Testis (tissue), 3 donors: ENCODE measurements around the gene SLC13A4. TPM values are rescaled to one million over a fixed set of nuclear protein-coding genes. Genes with fewer than 3 reads are reported as not detected.
A peak's percentile ranks its signal among the peaks of the same experiment; 100 is the strongest.

Experiments
- DNase-seq: peaks from one replicate; pipeline ENCODE4 v3.0.0-alpha.2; 2019
- H3K27ac ChIP-seq, 2 donors: fragments of 200-600 bp; sonication (generic); one replicate each; pipeline ENCODE4 v1.5.1; 2019
- H3K27me3 ChIP-seq: fragments of 200-600 bp; sonication (generic); one replicate; pipeline ENCODE4 v1.5.1; 2019
- H3K36me3 ChIP-seq: fragments of 200-600 bp; sonication (generic); one replicate; pipeline ENCODE4 v1.5.1; 2017; ENCODE audit warnings: low read depth; ENCODE audit errors: missing control alignments
- H3K4me1 ChIP-seq: fragments of 200-600 bp; sonication (generic); one replicate; pipeline ENCODE4 v1.5.1; 2019
- H3K4me3 ChIP-seq, 2 donors: fragments of 200-600 bp; sonication (generic); one replicate each; pipeline ENCODE4 v1.5.1; 2017 to 2019
- H3K9me3 ChIP-seq: fragments of 200-600 bp; sonication (generic); one replicate; pipeline ENCODE4 v1.5.1; 2017
- POLR2A ChIP-seq: fragments of 450-650 bp; IDR thresholded peaks from one replicate; pipeline ENCODE4 v1.6.1; 2017; ENCODE audit warnings: antibody characterized with exemption, mild to moderate bottlenecking, moderate library complexity
- WGBS, 2 donors: methylation state at CpG; one replicate each; pipeline ENCODE4 v1.1.5; 2018; 5-methylcytosine and 5-hydroxymethylcytosine counted together
- intact Hi-C: fragments of 100-400 bp; cut with DNase I; formaldehyde crosslinking; loops from one replicate; pipeline ENCODE4 v1.15.1; 2023; ENCODE audit warnings: low total_unique reads
- polyA plus RNA-seq: library from polyadenylated mRNA; stranded (reverse); fragments of 350-450 nt; fragmentation: Illumina TruSeq; extraction: RNeasy Lipid Tissue Mini Kit (QIAGEN cat#74804); gene quantifications from one replicate; pipeline ENCODE4 v1.2.3, GENCODE V29; 2014; ENCODE audit warnings: low read depth, low replicate concordance; ENCODE audit not compliant: insufficient read depth
- total RNA-seq, 2 donors: library from RNA; depleted of rRNA; stranded (reverse); fragments of >200 nt; gene quantifications; one replicate each; pipeline ENCODE4 v1.2.3, GENCODE V29; 2016
- TF ChIP-seq, protein P1 (sequence below), 3 experiments: fragments of 450-650 bp in 2 of 3; fragments of 200-600 bp in 1 of 3; sonication (generic) in 1 of 3; IDR thresholded peaks; one replicate each; pipeline ENCODE4 v1.5.1; 2016 to 2019; ENCODE audit warnings: antibody characterized with exemption in 3 of 3, mild to moderate bottlenecking in 2 of 3, moderate library complexity in 1 of 3

Gene SLC13A4
- total and polyA plus RNA-seq, 3 donors from 2014 or later, result 19.0 to 34.6 (median 33.0) TPM

DNA sequence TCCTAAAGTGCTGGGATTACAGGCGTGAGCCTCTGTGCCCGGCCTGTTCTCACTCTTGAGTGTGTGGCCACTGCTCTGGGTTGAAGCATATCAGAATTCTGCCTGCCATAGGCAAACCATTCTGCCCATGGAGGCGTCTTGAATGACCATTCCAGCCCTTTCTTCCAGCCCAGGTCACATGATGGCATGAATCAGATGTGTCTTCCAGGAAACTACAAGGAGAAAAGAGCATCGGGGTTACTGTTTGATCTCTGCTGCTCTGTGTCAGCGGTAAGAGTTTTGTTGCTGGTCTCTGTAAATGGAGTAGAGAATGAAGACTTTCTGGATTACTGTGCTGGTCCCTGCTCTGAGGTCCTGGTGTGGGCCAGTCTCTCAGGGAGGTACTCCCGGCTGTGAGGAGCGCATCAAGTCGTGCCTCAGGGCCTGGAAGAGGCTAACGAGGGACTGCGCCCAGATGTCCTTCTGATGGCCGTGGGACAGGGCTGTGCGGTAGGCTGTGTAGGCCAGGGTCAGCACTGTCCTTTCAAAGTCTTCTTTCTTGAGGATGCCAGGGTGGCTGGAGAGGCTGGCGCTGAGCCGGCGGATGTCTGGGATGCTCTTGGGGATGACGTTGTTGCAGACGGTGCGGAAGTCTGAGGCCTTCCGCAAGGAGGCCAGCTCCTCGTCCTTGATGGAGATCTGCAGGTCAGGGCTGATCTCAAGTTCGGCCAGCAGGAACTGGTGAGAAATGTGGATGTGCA lies 5.8 kb upstream of the SLC13A4 start:
- Histone ChIP-seq H3K36me3 (no peaks in the 10 kb centered on the region), H3K27ac (no peak overlapping the region), H3K27me3 (no peaks in the 10 kb centered on the region), H3K4me1 (no peaks in the 10 kb centered on the region), H3K9me3 (no peaks in the 10 kb centered on the region), H3K4me3 (no peak overlapping the region)
- intact Hi-C loops, result no loop called here
- 93 to 94% methylated on average over 17 to 21 of the region's 21 CpGs for WGBS, 2 donors
- no peak for DNase-seq
- no peak for TF ChIP-seq POLR2A
- TF ChIP-seq, protein P1, sequence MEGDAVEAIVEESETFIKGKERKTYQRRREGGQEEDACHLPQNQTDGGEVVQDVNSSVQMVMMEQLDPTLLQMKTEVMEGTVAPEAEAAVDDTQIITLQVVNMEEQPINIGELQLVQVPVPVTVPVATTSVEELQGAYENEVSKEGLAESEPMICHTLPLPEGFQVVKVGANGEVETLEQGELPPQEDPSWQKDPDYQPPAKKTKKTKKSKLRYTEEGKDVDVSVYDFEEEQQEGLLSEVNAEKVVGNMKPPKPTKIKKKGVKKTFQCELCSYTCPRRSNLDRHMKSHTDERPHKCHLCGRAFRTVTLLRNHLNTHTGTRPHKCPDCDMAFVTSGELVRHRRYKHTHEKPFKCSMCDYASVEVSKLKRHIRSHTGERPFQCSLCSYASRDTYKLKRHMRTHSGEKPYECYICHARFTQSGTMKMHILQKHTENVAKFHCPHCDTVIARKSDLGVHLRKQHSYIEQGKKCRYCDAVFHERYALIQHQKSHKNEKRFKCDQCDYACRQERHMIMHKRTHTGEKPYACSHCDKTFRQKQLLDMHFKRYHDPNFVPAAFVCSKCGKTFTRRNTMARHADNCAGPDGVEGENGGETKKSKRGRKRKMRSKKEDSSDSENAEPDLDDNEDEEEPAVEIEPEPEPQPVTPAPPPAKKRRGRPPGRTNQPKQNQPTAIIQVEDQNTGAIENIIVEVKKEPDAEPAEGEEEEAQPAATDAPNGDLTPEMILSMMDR (IDR thresholded peaks at IDR 0.05), result no peak

DNA sequence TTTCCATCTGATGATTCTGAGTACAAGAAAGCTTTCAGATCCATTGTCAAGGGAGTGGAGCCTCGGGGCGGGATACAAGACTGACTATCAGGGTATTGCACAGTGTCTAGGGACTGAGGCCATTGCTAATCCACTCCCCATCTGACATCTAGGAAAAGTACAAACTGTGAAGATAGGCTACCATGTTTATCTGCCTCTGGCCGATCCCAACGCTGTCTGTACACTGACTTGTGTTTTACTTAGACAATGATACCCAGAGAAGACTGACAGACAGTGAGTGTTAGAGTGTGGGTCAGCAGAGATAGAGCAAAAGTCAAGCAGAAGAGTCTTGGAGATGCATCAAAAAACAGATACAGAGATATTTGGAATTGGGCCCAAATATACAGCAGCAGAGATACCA lies 3.1 kb upstream of the SLC13A4 start:
- intact Hi-C loops, result no loop called here

DNA sequence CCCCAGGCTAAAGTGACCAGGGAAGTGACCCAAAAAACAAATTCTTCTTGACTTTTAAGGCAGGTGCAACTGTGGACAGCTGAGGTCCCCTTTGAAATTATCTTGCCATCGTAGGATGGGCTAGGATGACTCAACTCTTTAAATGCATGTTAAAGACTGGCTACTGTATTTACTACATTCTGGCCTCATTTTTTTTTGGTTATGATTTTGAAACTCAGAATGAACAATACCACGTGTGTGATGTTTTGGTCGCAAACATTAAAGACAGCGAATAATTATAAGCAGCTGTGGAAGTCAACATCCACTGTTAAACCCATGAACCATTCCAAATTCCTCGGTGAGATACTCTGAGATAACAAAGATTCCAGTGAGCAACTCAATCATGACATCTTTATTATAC lies 1.2 kb upstream of the SLC13A4 start:
- intact Hi-C loops, result no loop called here
- Histone ChIP-seq H3K36me3 (no peaks in the 10 kb centered on the region), H3K9me3 (no peaks in the 10 kb centered on the region), H3K27me3 (no peaks in the 10 kb centered on the region), H3K27ac (no peak overlapping the region), H3K4me3 (no peak overlapping the region), H3K4me1 (peaks cover 10% of the 10 kb centered on the region)
- 72 to 88% methylated on average over 5 of the region's 5 CpGs for WGBS, 2 donors
- no peak for DNase-seq
- no peak for TF ChIP-seq POLR2A
- TF ChIP-seq, protein P1 (IDR thresholded peaks at IDR 0.05), result no peak

More for the DNA sequence above, 3.1 kb upstream of the SLC13A4 start:
- WGBS, 2 donors, result 74 to 88% methylated on average over 4 of the region's 4 CpGs
- Histone ChIP-seq H3K9me3 (no peaks in the 10 kb centered on the region), H3K27me3 (no peaks in the 10 kb centered on the region), H3K27ac (no peak overlapping the region), H3K36me3 (no peaks in the 10 kb centered on the region), H3K4me1 (peaks cover 10% of the 10 kb centered on the region), H3K4me3 (no peak overlapping the region)
- TF ChIP-seq, protein P1 (IDR thresholded peaks at IDR 0.05), result no peak
- TF ChIP-seq POLR2A, result no peak
- DNase-seq, result no peak

DNA sequence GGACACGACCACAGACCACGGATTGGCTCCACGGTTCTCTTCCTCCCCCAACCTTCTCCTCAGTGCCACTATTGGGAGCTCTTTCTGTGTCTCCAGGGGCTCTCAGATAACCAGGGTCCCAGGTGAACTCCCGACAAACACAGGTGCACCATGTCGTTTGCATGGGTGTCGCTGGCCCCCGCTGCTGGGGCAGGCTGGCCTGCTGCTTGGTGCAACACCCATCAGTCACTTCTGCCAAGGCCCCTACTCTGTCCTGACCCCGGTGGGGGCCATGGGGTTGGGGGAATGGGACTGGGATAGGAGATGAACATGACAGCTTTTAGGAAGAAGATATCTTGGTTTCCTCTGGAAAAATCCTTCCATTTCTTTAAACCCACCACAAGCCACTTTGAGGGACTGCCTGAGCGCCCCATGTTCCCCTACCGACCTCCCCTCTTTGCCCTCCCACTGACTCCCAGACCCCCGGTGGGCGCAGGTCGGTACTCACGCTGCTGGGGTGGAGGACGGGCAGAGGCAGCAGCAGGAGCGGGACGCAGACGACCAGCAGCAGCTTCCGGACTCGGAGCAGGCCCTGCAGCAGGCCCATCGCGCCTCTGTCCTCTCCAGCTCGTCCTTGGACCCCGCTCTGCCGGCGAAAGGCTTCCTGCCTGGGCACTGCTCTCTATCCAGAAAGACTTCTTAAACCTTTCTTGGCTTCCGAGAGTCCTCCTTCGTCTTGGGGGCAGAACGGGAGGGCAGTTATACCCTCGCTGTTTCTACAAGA lies 894 bp downstream of the SLC13A4 start:
- no peaks in the 10 kb centered on the region for H3K27me3 ChIP-seq
- peak overlapping the region; percentile 7 to 27 for H3K4me3 ChIP-seq
- intact Hi-C loops, result no loop called here
- H3K36me3 ChIP-seq, result no peaks in the 10 kb centered on the region
- DNase-seq, result no peak
- no peaks in the 10 kb centered on the region for H3K9me3 ChIP-seq
- no peak for TF ChIP-seq POLR2A
- TF ChIP-seq, protein P1 (IDR thresholded peaks at IDR 0.05), result no peak
- H3K4me1 ChIP-seq, result peaks cover 10% of the 10 kb centered on the region
- H3K27ac ChIP-seq, result no peak overlapping the region
- 44 to 80% methylated on average over 27 to 30 of the region's 30 CpGs for WGBS, 2 donors
